HepG2 (cell line): ENCODE results near the gene TMEM238. TPM values are rescaled to one million over a fixed set of nuclear protein-coding genes. Genes with fewer than 3 reads are reported as not detected.

Source experiments
- ARID4A ChIP-seq: sonication (generic); formaldehyde crosslinking; IDR thresholded peaks from 2 replicates; pipeline ENCODE4 v1.5.0; 2020; ENCODE audit warnings: mild to moderate bottlenecking, missing genetic modification reagents, borderline replicate concordance
- CBX1 ChIP-seq: IDR thresholded peaks from one replicate; pipeline ENCODE4 v1.6.1; 2016; ENCODE audit warnings: antibody characterized with exemption, low read depth
- FOXK1 ChIP-seq: sonication (generic); formaldehyde crosslinking; IDR thresholded peaks from 2 replicates; pipeline ENCODE4 v1.4.0; 2020; ENCODE audit warnings: low read depth, missing genetic modification reagents, borderline replicate concordance
- HNF1A ChIP-seq, 2 experiments: sonication (generic) in 1 of 2; formaldehyde crosslinking in 1 of 2; IDR thresholded peaks; 2 replicates each; pipeline versions ENCODE4 v1.4.0 to v1.6.1; 2016 to 2020; ENCODE audit warnings: borderline replicate concordance in 1 of 2, low read depth in 1 of 2, mild to moderate bottlenecking in 1 of 2, missing genetic modification reagents in 1 of 2
- KDM6A ChIP-seq: IDR thresholded peaks from 2 replicates; pipeline ENCODE4 v1.6.1; 2016; ENCODE audit warnings: low read depth
- SNAI1 ChIP-seq: sonication (generic); formaldehyde crosslinking; IDR thresholded peaks from 2 replicates; pipeline ENCODE4 v1.5.0; 2020; ENCODE audit warnings: mild to moderate bottlenecking, missing genetic modification reagents, borderline replicate concordance
- SPEN ChIP-seq: sonication (generic); formaldehyde crosslinking; IDR thresholded peaks from 2 replicates; pipeline ENCODE4 v1.5.1; 2020; ENCODE audit warnings: low read depth, mild to moderate bottlenecking, missing genetic modification reagents
- ZBTB37 ChIP-seq: sonication (generic); formaldehyde crosslinking; IDR thresholded peaks from 2 replicates; pipeline ENCODE4 v1.4.0; 2020; ENCODE audit warnings: mild to moderate bottlenecking, missing genetic modification reagents
- ZGPAT ChIP-seq: IDR thresholded peaks from 2 replicates; pipeline ENCODE4 v1.6.1; 2016; ENCODE audit warnings: mild to moderate bottlenecking
- ZNF121 ChIP-seq: sonication (generic); formaldehyde crosslinking; IDR thresholded peaks from 2 replicates; pipeline ENCODE4 v1.5.0; 2020; ENCODE audit warnings: mild to moderate bottlenecking, missing genetic modification reagents
- ZNF337 ChIP-seq: sonication (generic); formaldehyde crosslinking; IDR thresholded peaks from 2 replicates; pipeline ENCODE4 v1.5.1; 2020; ENCODE audit warnings: missing genetic modification reagents, low read depth, mild to moderate bottlenecking, borderline replicate concordance
- ZNF354B ChIP-seq: sonication (generic); formaldehyde crosslinking; IDR thresholded peaks from 2 replicates; pipeline ENCODE4 v1.8.0; 2022; ENCODE audit warnings: mild to moderate bottlenecking, missing genetic modification reagents
- ZNF574 ChIP-seq: sonication (generic); formaldehyde crosslinking; IDR thresholded peaks from 2 replicates; pipeline ENCODE4 v1.4.0; 2020; ENCODE audit warnings: missing genetic modification reagents
- ZSCAN30 ChIP-seq: sonication (generic); formaldehyde crosslinking; IDR thresholded peaks from 2 replicates; pipeline ENCODE4 v1.5.0; 2020; ENCODE audit warnings: mild to moderate bottlenecking, missing genetic modification reagents
- polyA plus RNA-seq, 8 experiments: library from polyadenylated mRNA; depleted of rRNA in 3 of 8; stranded (reverse) in 7 of 8; unstranded in 1 of 8; fragments of >200 nt; fragmentation: Illumina TruSeq in 4 of 8; extraction: Trizol in 4 of 8; gene quantifications; 2 replicates each; pipeline versions ENCODE4 v1.2.1 to v1.2.3, GENCODE V29; 2011 to 2016; ENCODE audit warnings: low read depth in 4 of 8, missing spikeins in 1 of 8, mixed read lengths in 1 of 8; ENCODE audit not compliant: insufficient read depth in 1 of 8
- total RNA-seq, 5 experiments: library from RNA; depleted of rRNA; stranded (reverse); fragments of >200 nt; fragmentation: Illumina TruSeq; extraction: Trizol; gene quantifications; 2 replicates each; pipeline ENCODE4 v1.2.3, GENCODE V29; 2016; ENCODE audit warnings: low read depth in 1 of 5

The TMEM238 gene
- total and polyA plus RNA-seq, 2 of the 13 experiments (the other 11 are each of a cell fraction or from before 2014, with no cell fraction given): not detected

GRCh38 chr19:55333870-55334269 is 50.2 kb downstream of the TMEM238 start (continued):
- TF ChIP-seq HNF1A (IDR thresholded peaks at IDR 0.05; ENCODE audit: low read depth) (no peak), HNF1A (CRISPR knock-in tag; IDR thresholded peaks at IDR 0.05; ENCODE audit: borderline replicate concordance) (0 out of 2 replicates have a peak, but pooled peaks have one; percentile 46), ZSCAN30 (CRISPR knock-in tag) (0 out of 2 replicates have a peak, but pooled peaks have one; percentile 29), ZBTB37 (CRISPR knock-in tag) (no peak), KDM6A (CRISPR knock-in tag) (peak; percentile 63; the same call in 1 of the 2 replicates), ZNF354B (CRISPR knock-in tag) (no peak), ZNF337 (CRISPR knock-in tag) (0 out of 2 replicates have a peak, but pooled peaks have one; percentile 73), ZGPAT (CRISPR knock-in tag) (peak; percentile 54; the same call in 1 of the 2 replicates), ZNF121 (CRISPR knock-in tag) (peak; percentile 42; the same call in 1 of the 2 replicates), CBX1 (no peak), ARID4A (peak; percentile 60; the same call in 1 of the 2 replicates), ZNF574 (CRISPR knock-in tag) (peak; percentile 47; the same call in 1 of the 2 replicates), SNAI1 (CRISPR knock-in tag) (0 out of 2 replicates have a peak, but pooled peaks have one; percentile 42), FOXK1 (CRISPR knock-in tag) (peak; percentile 44; the same call in 1 of the 2 replicates), SPEN (CRISPR knock-in tag) (peak; percentile 62)
